ENCODE measurements around the gene TRAF3.
"Not testable (repeated sequence)": the region's sequence is repeated elsewhere in the genome, so short reads cannot be mapped to it uniquely, and the experiment has no call there.

TRAF3 gene

DNA sequence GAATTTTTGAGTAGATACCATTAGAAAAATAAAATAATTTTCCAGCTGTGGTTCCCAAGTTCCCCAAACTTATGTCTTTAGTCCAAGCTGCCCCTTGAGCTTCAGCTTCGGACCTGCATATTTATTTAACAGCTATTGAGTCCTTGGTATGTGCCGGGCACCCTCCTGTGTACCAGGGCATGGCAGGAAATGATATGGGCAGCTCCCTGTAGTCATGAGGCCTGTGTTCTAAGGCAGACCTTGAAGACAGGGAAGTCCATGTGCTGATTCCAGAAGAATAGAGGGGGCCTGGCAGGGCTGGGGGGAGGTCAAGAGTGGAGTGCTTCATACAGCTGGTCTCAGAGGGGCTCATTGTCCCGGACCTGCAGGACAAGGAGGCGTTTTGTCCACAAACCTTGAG, 29.2 kb downstream of the TRAF3 start:
- DNase-seq (ENCODE audit: low read depth) = no peak

DNA sequence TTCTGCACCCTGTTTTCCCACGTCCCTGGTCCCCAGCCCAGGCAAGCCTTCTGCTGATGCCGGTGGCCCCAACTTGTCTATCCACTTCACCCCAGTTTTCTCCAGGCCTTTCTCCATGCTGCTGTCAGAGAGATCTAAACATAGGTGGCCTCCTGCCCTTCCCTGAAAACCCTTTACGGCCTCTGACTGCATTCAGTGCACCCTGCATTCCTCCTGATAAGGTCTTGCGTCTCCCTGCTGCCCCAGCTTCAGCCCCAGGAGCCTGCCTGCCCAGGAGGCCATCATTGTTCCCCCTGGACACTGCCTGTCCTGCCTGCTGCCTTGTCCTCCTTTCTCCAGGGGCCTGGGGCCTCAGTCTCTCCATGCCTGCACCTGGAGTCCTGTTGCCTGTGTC, 29.8 kb downstream of the TRAF3 start:
- no peak for DNase-seq (ENCODE audit: low read depth)

DNA sequence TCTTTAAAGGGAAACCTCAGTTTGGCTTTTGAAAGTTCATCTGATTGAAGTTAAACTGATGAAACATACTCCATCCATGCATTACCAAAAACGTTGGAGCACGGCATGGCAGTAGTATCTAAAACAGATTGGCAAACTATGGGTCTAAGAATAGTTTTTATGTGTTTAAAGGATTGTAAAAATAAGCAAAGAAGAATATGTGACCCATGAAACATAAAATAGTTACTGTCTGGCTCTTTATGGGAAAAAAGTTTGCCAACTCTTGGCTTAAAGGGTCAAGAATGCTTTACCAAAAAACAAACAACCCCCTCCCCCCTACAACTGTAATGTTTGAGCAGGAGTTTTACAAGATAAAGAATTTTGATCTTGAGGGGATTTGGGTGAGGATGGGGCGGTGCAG, 32.6 kb downstream of the TRAF3 start:
- no peak for DNase-seq (ENCODE audit: low read depth)

DNA sequence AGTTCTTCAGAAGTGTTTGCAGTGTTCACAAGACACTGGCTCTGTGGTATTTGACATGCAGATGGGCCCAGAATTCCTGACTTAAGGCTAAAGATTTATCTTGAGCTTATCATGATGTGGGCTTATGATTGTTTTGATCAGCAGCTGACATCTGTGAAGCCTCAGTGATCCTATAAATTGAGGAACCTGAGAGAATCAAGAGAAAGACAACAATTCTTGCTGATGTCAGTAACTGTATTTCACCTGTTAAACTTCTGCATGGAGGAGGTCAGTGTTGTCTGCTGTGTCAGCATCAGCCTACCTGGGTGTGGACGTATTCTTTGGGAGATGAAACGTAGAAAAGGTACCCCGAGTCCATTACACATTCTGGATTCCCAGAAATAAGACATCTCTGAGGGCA, 33.3 kb downstream of the TRAF3 start:
- no peak for DNase-seq (ENCODE audit: low read depth)

DNA sequence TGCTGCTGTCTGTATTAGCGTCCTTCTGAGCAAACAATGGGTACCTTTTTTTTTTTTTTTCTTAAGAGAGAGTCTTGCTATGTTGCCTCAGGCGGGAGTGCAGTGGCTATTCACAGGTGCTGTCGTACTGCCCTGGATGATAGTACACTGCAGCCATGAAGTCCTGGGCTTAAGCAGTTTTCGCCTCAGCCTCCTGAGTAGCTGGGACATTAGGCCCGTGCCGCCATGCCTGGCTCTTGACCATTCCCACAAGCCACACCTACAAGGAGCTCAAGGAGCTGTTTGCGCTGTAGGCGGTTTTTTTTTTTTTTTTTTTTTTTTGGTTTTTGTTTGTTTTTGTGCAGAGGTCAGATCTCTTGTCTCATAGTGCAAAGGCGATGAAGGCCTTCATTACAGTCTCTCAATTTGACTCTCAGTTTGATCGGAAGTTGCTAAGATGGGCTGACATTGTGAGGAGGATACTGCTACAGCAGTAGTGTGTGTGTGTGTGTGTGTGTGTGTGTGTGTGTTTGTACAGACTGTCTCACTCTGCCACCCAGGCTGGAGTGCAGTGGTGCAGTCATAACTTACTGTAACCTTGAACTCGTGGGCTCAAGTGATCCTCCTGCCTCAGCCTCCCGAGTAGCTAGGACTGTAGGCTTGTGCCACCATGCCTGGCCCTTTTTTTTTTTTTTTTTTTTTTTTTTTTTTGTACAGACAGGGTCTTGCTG, 34.2 kb downstream of the TRAF3 start:
- no peak for DNase-seq (ENCODE audit: low read depth)

DNA sequence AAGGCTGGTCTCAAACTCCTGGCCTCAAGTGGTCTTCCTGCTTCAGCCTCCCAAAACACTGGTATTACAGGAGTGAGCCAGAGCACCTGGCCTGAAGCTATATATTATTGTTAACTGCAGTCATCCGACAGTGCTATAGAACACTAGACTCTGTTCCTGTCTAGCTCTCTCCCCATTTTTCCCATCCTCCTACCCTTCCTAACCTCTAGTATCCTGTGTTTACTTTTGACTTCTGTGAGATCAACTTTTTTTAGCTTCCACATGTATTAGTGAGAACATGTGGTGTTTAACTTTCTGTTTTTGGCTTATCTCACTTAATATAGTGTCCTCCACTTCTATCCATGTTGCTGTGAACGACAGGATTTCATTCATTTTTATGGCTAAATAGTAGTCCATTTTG, 34.7 kb downstream of the TRAF3 start:
- DNase-seq (ENCODE audit: low read depth) = no peak

DNA sequence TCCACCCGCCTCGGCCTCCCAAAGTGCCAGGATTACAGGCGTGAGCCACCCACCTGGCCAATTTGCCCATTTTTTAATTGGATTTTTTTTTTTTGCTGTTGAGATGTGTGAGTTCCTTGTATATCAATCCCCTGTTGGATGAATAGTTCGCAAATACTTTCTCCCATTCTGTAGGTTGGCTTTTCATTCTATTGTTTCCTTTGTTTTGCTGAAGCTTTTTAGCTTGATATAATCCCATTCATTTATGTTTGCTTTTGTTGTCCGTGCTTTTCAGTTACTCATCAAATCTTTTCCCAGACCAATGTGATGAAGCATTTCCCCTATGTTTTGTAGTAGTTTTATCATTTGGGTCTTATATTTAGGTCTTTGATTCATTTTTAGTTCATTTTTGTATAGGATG, 36.4 kb downstream of the TRAF3 start:
- DNase-seq (ENCODE audit: low read depth) = no peak

DNA sequence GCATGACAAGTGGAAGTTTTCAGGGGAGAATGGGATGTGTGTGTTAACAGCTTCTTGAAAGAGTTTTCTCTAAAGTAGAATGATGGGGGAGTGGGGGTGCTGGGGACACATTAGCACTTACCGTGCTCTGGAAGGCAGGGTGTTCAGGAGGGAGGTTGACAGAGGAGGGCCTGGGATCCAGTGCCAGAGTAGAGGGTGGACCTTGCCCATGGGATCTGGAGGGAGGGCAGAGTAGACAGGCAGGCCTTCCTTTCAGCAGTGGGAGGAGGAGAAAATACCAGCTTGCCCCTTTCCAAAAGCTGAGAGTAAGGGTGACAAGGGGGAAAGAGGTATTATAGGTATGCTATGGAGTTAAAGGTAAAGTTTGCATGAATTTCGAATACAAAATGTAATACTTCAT, 40.1 kb downstream of the TRAF3 start:
- no peak for DNase-seq (ENCODE audit: low read depth)

DNA sequence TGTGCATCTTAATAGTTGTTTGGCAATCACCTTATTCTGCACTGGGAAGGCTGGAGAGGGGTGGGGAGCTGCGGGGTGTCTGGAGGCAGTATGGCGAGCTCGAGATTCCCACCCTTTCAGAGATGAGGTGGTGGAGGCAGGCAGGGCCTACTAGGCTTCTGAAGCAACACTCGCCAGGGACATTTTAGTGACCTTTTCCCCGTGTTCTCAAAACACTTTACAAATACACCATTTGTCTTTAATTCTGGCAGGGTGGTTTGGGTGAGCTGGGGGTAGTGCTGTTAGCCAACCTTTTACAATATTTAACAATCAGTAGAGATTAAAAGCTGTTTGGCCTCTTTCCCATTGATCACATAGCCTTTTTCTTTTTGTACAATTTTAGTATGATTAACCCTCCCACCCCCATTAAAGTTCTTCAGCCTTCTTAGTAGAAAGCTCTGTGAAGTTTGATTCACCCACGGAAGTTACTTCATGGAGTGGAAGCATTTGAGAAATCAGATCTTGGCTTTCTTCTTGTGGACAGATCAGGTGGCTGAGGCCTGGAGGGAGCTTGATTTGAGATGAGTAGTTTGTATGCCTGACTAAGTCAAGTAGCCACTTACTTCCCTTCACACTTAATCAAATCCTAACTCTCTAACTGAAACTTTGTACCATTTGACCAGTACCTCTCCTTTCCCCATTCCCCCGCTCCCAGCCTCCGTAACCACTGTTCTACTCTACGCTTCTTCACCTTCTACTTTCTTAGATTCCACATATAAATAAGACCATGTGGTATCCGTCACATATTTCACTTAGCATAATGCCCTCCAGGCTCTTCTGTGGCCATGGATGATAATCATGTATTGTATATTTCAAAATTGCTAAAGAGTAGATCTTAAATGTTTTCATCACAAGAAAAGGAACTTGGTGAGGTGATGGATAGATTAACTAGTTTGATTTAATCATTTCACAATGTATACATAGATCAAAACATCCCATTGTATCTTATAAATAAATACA, 41.0 kb downstream of the TRAF3 start:
- peak; percentile 56 for DNase-seq (ENCODE audit: low read depth)

DNA sequence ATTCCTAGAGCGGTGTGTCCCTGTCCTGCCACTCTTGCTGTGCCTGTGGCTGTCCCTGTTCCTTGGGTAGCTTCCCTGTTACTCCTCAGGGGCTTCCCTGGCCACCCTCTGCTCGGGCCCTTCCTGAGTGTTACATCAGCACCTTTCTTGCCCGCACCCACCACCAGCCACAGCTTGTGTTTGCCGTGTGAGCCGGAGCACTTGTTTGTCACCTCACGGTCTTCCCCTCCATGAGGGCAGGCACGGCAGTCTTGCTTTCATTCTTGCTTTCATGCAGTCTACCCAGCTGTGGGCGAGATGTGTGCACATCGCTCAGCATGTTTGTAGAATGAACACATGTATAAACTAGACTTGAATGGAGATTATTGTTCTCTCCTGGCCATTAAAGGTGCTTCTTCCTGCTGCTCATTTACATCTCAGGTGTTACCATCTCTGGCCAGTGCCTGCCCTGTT, 42.0 kb downstream of the TRAF3 start:
- no peak for DNase-seq (ENCODE audit: low read depth)

DNA sequence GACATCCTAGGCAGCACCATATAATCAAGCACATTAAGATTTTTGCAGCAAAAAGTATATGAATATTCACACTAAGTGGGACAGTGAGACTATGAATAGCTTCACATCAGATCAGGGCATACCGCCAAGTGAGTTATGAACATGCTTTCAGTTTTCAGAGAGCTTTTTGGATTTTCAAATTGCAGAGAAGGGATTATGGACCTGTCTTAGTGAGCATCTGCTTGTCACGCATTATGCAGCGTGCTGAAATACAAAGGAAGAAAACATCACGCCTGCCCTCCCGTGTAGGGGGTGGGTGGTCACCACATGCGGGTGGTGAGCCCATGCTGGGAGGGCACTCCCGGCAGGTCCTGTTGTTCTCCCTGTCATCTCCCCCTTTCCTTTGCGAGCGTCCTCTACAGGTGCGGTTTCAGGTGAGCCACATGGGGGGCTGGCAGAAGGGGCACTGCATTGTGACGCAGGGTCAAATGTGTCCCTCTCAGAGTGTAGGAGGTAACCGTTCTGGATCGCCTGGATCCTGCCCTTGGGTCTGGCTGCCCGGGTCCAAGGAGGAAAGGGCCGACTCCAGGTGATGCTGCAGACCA, 42.6 kb downstream of the TRAF3 start:
- DNase-seq (ENCODE audit: low read depth) = peak; percentile 38

DNA sequence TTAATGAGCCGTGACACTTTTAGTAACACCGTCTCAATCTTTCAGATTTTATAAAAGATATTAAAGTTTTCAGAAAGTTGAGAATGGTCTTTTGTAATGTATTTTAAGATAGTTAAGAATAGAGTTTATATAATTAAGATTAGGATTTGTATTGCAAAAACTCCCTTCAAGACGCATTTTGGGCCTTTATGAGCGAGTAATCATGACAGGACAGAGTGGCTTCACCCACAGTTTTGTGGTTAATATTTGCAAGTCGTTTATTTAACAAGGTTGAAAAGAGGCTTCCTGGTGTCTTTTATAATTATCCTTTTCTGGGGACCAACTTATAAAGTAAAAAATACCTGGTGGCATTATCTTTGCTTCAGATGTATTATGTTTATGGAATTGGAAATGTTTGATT, 44.0 kb downstream of the TRAF3 start:
- no peak for DNase-seq (ENCODE audit: low read depth)

DNA sequence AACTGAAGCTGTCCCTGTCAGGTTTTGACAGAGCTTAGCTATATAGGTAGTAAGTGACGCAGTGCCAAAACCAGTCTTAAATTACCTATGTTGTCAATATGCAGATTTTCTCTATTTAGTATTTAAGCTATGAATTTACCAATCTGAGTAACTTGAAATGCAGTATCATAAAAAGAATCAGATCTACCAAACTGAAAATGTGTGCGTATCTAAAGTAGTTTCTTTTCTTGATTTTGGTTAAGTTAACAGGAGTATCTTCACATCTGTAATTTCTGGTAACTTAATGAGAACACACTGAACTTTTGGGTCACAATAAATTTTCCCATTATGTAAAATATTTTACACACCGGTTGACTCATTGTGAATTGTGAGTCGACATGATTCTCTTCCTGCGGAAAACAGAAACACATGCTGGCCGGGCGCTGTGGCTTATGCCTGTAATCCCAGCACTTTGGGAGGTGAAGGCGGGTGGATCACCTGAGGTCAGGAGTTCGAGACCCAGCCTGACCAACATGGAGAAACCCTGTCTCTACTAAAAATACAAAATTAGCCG, 45.1 kb downstream of the TRAF3 start:
- no peak for DNase-seq (ENCODE audit: low read depth)

DNA sequence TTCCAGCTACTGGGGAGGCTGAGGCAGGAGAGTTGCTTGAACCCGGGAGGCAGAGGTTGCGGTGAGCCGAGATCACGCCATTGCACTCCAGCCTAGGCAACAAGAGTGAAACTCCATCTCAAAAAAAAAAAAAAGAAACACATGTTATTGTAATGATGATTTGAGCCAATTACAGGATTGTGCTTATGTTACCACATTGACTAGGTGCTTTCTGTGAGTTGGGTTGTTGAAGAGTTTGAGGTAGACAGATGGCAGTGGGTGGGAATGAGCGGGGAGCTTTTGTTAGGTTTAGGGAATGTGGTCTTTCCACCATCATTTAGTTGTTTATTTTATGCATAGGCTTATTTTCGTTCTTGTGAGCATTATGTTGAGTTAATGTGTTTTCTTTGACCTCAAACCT, 45.6 kb downstream of the TRAF3 start:
- DNase-seq (ENCODE audit: low read depth) = not testable (repeated sequence)

DNA sequence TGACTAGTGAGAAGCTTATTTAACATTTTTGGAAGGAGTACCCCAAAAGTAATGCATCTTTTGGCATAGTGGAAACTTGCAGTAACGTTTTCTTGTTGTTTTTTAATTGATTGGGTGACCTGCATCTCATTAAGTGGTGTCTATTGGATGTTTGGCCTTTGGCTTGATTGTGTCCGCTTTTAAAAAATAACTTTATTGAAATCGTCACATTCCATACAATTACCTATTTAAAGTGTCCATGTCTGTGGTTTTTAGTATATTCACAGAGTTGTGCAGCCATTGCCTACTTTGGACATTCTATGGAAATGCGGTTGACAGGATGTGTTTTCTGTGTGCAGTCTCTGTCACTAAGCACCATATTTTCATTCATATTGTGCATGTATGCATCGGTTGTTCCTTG, 46.3 kb downstream of the TRAF3 start:
- no peak for DNase-seq (ENCODE audit: low read depth)

DNA sequence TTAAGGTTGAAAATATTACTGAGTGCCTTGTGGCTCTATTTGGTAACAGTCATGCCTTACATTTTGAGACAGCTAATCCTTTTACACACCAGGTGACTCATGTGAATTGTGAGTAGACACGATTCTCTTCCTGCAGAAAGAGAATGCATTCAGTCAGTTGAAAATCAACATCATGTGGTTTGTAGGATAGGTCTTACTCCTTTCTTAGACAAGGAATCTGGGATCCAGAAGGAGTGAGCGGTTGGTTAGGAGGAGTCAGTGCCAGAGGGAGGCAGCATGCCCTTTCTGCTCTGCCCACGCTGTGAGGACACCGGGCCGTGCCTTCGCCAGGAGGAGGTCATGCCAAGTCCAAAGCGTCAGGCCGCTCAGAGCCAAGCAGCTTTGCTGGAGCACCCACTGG, 47.6 kb downstream of the TRAF3 start:
- DNase-seq (ENCODE audit: low read depth) = peak; percentile 81

DNA sequence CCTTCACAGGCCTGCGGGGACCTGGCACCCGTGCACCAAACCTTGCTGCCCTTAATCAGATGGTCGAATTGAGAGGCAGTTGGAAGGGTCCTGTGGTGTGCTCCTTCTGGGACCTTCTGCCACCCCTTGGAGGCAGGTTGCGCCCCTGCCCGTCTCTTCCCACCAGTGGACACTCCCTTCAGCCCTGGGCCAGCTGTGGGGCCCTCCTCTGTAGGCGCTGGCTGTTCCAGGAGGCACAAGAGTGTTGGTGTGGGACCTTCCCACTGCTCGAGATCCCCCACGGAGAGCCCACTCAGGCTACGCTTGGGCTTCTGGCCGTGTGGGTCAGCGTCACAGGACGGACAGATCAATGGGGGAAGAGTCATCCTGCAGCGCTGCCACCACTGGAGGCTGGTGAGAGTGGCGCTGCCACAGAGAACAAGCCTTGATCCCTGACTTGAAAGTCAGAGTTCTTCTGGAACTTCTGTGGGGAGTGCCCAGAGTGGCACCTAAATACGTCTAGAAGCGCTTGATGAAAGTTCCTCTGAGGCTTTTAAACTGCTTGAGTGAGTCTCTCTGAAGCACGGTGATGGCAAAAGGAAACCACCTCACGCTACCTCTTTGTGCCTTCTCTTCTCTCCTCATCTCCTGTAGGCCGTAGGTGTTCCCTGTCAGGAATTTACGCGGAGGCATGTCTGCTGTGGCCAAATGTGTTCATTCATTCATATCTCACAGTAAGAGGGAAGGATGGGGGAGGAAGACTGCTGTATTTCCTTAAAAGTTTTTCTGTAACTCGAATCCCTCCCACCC, 48.3 kb downstream of the TRAF3 start:
- no peak for DNase-seq (ENCODE audit: low read depth)

DNA sequence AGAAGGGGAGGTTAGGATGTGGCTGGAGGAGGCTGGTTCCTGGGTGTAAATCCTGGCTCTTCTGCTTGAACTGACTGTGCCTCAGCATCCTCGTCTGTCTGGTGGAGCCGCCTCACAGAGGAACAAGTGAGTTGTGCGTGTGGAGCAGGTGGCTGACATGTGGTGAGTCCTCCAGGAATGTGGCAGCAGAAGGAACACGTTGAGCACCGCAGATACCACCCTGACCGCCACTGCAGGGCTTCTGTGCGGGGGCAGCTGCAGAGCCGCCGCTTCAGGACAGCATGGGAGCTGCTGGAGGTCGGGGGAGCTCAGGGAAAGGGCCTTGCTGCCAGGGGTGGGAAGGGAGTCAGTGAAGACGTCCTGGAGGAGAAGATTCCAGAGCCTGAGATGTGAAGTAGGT, 48.9 kb downstream of the TRAF3 start:
- DNase-seq (ENCODE audit: low read depth) = no peak

DNA sequence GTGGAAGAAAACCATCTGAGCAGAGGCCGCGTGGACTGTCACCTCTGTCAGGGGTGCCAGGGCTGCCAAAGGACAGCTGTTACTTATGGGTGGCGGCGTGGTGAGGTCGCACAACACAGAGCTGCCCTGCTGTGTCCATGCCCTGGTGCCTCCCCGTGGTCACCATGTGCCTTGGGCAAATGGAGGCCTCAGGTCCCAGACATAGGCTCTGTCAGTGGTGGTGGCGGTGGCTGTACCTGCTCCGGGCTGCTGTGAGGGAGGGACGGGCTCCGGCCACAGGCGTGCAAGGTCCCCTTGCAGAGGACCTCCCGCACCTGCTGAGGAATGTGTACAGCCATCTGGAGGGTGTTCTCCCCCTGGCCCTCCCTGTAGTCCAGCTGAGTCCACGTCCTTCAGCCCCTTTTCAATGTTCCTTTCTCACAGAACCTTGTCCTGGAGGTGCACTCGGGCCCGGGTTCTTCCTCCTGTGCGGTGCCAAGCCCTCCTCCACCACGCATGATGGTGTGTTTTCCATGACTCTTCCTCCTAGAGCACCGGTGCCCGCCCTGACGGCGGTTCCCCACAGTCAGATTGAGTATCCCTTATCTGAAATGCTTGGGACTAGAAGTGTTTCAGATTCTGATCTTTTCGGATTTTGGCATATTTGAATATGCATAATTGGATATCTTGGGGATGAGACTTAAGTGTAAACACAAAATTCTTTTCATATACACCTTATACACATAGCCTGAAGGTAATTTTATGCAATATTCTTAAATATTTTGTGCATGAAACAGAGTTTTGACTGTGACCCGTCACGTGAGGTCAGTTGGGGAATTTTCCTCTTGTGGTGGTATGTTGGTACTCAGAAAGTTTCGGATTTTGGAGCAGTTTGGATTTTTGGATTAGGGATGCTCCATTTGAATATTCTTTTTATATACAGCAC, 49.8 kb downstream of the TRAF3 start:
- DNase-seq (ENCODE audit: low read depth) = no peak

DNA sequence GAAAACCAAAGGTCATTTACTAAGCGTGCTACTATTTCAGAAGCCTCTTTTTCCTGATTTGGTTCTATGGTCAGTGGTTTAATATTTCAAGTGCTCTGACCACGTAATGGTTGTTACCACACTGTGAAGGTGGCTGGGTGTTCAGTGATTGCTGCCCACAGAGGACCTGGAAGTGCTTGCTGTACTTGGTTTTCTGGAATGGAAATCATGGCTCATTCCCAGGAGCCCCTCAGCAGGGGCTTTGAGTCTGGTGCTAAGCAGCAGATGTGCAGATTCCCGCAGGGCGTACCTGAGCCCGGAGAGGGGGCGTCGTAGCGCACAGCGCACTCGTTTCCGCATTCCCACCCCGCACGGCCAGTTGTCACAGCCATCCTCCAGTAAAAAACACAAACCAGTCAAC, 50.5 kb downstream of the TRAF3 start:
- DNase-seq (ENCODE audit: low read depth) = peak; percentile 44

DNA sequence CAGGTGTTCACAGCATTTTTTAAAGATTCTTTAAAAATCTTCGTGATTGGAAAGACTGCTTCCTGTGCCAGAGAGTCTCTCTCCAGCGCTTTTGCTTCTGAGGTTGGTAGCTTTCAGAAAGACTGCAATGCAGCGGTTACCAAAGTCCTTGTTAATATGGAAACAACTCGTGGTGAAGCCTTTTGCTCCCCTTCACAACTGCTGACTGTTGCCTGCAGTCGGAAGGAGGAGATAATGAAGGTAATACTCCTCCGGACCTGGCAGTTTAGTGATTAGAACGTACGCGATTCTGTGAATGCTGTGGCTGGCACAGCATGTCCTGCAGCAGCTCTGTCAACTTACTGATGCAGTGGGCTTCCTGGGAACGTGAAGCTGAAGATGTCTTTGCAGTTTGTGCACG, 50.9 kb downstream of the TRAF3 start:
- DNase-seq (ENCODE audit: low read depth) = no peak

Measured in iris pigment epithelial cell (primary cell).